GM19239 (cell line): Measurements from ENCODE around the gene CHRM4.

Experiments used
- DNase-seq: peaks from one replicate; pipeline ENCODE4 v3.0.0; 2011; ENCODE audit warnings: low spot score; ENCODE audit not compliant: insufficient read length
- FAIRE-seq: peaks from 2 replicates; lab custom pipeline; 2011; peaks lifted over from hg19 to GRCh38; lab: Jason Lieb, UNC

CHRM4 gene

GRCh38 chr11:46334211-46334610 is 57.4 kb downstream of the CHRM4 start:
- DNase-seq, result no peak
- no peak for FAIRE-seq
